NCI-H69 (cell line): ENCODE measurements around the gene CELF2.

Experiments
- DNase-seq: peaks from one replicate; lab custom pipeline; 2025; lab: John Stamatoyannopoulos, UW

The CELF2 gene

DNA sequence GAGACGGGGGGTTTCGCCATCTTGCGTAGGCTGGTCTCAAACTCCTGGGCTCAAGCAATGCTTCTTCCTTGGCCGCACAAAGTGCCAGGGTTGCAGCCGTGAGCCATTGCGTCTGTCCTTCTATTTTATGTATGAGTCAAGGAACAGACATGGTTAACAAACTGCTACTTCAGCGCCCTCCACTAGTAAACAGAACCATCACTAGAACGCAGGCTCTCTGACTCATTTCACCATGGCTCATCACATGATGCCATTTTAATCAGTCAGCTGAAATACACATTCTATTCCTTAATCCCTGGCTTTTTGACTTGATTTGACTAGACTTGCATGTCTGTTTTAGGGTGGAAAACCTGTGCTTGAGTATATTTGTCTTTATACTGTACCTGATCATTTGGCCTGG is 41.3 kb downstream of the CELF2 start:
- no peak for DNase-seq

DNA sequence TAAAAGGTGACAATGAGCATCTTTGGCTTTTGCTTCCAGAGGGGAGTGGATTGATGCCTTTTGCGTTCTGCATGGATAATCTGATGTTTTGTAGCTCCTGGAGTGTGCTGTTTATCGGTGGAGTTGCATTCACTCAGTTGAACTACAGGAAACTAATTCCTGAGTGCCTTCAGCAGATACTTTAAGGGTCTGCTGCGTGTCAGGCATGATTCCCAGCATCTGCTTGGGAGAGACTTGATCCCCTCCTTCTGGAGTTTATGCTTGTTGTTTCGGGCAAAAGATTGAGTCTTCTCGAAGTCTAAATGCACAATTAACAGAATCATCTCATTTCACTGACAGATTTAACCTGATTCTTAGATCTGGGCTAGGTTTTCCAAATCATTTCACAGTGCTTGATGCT is 46.2 kb downstream of the CELF2 start:
- DNase-seq, result no peak

GRCh38 chr10:11064832-11065231 is 47.2 kb downstream of the CELF2 start:
- no peak for DNase-seq

DNA sequence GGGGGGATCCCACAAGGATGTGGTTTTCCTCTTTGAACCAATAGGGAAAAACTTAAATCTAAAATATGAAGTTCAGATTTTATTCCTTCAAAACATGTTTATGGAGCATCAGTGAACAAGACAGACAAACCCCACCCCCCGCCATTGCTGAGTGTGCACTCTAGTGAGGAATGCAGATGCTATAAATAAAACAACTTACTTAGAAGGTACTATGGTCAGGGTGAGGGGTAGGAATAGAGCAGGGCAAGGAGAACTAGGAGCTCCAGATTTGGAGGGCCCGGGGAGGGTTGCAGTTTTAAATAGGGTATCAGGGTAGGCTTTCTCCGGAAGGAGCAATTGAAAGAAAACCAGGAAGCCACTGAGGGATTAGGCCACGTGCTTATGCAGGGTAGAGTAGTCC is 47.9 kb downstream of the CELF2 start:
- no peak for DNase-seq

DNA sequence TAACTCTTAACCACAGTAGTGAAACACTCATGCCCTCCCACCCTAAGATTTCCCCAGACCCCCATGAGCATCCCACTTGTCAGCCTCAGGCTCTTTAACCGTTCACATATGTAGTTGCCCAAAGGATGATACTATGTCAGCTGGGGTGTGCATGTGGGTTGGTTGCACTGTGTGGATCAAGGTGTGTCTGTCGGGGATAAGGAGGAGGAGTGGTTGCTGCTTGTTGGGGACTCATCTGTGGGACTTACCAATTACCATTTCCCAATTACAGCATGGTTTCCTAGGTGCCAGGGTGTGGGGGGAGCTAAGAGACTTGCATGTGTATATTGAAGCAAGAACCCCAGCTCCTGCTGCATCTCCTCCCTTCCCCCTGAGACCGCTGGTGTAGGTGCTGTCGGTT is 48.8 kb downstream of the CELF2 start:
- no peak for DNase-seq

- DNase-seq, result no peak
These were observed 51.4 kb downstream of the CELF2 start for GRCh38 chr10:11068861-11069633.

DNA sequence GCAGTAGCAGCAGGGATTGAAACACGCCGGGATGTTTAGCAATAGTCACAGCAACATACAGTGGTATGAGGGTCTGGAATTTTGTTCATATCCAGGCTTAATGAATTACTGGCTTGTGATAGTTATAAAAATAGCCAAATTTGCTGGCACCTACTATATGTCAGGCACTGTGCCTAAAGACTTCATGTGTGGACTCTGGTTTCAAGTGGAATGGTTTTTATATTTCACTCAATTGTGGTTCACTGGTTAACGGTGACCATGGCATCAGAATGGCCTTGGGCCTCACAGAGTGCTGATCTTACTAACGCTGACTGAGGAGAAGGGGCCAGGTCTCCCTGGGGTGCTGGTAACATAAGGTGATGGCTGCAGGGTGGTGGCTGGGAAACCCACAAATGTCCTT is 55.7 kb downstream of the CELF2 start:
- DNase-seq, result no peak

DNA sequence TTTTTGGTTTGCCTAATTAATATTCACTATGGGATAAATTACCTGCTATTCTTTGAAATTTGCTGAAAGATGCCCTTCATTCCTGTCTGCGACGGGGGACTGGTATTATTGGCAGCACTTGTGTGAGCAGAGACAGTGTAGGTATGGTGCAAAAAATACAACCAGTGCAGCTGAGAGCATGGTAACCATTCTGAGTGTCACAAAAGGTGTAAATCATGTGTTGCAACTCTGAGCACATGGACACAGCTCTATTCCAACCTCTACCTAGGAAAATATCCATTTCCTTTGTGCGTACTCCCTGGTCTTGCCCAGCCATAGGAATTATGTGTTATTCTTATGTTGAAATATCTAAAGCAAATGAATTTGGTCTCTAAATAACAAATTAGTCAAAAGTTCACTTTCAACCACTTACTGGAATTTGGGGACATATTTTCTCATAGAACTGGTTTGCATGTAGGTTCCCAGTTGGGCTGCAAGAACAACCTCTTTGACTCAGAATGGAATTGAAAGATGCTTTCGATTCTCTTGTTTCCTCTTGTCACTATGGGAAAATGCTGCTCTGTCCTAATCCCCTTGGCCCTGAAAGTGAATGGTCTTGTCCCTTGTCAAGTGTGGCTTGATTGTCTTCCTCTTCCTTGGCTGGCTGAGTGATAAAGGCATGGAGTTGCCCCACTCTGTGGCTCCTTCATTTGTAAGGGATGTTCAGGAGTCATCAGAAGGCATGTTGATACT is 57.0 kb downstream of the CELF2 start:
- no peak for DNase-seq

DNA sequence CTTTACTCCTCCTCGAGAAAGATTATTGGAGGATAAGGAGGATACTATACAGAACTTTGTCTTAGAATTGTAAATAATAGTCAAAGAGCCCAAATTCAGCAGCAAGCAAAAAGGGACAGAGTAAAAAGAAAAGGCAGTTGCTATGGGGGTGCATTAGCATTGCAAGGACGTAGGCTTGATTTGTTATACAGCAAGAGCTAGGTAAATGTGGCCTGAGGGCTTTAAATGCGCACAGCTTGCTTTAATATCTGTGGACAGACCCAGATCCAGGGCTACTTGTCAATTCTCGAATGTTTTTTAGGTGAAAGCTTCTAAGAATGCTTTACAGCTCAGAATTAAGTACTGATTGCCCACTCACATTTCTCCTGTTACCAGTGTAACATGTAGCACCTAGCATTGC is 58.5 kb downstream of the CELF2 start:
- DNase-seq, result no peak

DNA sequence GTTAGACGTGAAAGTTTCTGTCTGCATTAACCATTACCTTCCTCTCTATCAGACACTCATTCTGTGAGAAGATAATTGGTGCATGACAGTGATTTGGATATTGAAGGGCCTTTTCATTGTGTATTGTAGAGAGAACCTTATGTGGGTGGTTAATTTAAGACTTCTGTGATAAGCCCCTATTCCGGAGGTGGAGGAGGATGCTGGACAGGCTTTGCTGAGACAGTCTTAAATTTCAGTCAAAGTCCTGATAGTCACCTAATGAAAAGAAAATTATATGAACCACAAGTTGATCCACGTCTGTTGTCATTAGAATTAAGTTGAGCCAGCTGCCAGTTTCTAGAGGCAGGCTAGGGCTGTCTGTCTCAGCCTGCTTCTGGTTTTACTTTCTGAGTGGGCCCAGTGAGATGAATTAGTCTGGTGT is 62.9 kb downstream of the CELF2 start:
- no peak for DNase-seq

DNA sequence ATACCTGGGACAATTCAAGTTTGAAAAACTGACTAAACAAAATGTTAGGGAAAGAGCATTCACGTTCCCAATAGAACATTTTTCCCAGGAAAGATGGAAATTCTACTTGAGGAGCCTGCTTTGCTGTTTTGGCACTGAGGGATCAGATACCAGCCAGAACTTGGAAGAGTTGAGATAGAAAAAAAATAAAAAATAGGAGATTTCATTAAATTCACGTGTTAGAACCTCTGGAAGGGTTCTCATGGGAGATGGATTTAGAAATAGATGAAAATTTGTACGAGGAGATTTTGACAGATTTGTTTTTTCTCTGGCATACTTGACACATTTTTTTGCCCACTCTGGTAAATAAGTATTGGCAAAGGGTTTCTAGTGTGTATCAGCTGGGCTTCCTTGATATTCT is 63.7 kb downstream of the CELF2 start:
- no peak for DNase-seq

GRCh38 chr10:11082526-11082925 is 64.9 kb downstream of the CELF2 start:
- DNase-seq, result no peak

- DNase-seq, result no peak
These were observed 65.4 kb downstream of the CELF2 start for GRCh38 chr10:11083051-11083450.

GRCh38 chr10:11085545-11085944 is 67.9 kb downstream of the CELF2 start:
- DNase-seq, result no peak

GRCh38 chr10:11086177-11086840 is 68.6 kb downstream of the CELF2 start:
- no peak for DNase-seq

DNA sequence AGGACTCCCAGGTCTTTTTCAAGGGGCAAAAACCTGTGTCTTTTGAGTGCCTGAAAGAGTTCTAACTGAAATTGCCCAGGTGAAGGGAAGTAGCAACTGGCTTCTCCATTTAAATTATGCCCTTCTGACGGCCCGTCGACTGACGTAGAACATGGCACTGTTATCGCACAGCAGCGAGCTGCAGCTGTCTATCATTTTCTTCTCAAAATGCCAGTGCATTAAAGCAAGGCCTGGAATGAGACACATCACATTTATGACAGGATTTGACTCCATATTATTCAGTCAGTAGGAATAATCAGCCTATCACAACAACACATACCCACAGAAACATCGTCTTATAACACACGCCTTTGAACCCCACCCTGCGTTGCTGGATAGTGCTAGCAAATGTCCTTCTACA is 69.7 kb downstream of the CELF2 start:
- DNase-seq, result no peak

GRCh38 chr10:11088709-11089108 is 71.0 kb downstream of the CELF2 start:
- DNase-seq, result no peak

DNA sequence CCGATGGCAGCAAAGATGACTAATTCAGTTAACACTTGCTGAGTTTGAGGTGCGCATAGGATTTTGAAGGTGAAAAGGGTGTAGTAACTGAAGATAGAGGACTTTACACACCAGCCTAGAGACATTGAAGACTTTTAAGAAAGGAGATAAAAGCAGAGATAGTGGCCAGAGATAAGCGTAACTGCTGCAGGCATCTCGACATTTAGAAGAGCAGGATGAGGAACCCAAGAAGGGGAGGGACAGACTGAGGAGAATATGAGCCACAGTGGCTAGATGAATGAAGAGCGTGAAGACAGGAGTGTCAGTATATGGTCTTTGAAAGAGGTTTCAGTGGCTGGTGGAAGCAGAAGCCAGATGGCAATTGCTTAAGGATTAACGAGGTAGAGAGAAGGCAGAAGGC is 71.6 kb downstream of the CELF2 start:
- DNase-seq, result no peak

DNA sequence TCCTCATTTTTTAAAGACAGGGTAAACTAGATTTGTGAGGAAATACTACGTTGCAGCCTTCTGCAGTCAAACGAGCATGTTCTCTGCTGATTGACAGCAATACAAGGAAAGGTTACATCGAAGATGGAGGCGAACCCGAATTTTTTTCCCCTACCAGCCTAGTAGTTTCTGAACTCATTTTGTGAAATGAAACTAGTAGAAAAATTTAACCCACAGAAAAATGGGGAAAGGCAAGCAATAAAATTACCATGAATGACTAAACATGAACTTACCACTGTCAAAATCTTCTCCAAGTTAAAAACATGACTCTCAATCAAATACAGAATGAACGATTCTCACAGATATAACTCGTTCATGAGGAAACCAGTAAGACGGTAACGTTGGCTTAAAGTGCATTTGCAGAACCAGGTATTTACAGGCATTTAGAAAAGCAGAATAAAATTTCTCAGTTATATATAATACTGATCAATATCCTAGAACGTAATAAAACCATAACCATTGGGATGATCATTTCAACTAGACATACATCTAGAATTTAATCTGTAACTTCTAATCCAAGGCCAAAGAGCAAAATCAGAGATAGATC is 73.9 kb downstream of the CELF2 start:
- DNase-seq, result no peak

DNA sequence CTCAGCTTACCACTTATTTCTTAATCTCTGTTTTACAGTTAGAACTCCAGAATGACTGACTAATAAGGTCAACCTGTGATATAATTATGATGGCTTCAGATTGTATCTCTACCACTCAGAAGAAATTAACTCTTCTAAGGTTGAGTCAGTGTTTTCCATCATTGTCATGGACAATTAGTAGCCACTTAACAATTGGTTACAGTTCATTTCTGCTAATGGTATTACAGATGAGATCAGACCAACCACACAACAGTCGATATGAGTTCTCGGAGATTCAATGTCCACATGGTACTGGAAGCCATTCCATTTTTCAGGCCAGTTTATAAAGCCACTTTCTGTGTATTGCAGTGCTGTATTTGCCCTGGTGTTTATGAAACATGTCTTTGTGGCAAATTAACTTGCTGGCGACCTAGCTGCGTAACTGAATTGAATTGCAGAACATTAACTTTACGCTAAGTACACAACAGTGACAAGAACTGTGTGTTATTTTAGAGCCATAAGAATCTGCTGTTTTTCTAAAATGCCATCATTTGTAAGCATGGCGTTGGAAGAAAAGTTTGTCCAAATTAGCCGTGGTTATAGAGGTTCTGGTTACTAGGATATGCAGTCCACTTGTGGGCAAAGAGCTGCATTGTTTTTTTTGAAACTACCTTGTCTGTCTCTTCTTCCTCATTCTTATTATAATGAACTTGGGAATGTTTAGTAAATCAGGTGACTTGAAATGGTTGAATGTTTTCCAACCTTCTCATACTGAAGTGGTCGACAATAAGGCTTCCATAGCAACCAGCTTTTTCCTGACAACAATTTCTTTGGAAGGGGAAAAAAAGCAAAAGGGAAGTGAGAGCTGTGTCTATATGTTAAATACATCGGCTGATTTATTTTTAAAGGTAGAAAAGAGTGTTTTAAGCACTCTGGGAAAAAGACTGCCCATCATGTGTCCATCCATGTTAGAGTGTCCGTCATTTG is 76.4 kb downstream of the CELF2 start:
- no peak for DNase-seq

- DNase-seq, result no peak
These were observed 77.7 kb downstream of the CELF2 start for GRCh38 chr10:11095374-11095801.

DNA sequence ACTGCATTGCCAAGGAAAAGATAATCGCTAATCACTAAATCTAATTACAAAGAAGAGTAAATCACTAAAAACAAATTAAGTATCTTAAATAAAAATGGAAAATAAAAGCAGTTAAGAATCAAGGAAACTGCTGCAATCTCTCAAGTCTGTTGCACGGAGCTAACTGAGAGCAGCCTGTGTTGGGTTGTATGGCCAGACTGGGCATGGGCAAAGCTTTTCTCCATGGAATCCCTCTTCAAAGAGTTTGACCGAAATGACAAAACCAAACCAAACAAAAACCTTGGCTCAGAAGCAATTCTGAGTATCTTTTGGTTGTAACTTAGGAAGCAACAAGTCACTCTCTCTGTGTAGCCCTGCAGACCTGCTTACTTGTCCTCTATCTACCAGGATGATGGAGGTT is 78.8 kb downstream of the CELF2 start:
- no peak for DNase-seq
